Mucosa of rectum (tissue), 2 donors: ENCODE measurements around the gene JPH4.
"Not testable (repeated sequence)": the region's sequence is repeated elsewhere in the genome, so short reads cannot be mapped to it uniquely, and the experiment has no call there.

Source experiments
- H3K27ac ChIP-seq, 2 donors: one replicate each; pipeline ENCODE4 v1.7.0; 2013; ENCODE audit warnings: inconsistent platforms in 2 of 2, low read depth in 2 of 2, low read length in 2 of 2
- H3K27me3 ChIP-seq, 2 donors: one replicate each; pipeline ENCODE4 v1.7.0; 2013; ENCODE audit warnings: low read length in 2 of 2; ENCODE audit not compliant: control insufficient read depth in 2 of 2, insufficient read depth in 2 of 2
- H3K36me3 ChIP-seq, 2 donors: one replicate each; pipeline ENCODE4 v1.7.0; 2013; ENCODE audit warnings: low read length in 2 of 2; ENCODE audit not compliant: control insufficient read depth in 2 of 2, insufficient read depth in 2 of 2
- H3K4me1 ChIP-seq, 2 donors: one replicate each; pipeline ENCODE4 v1.7.0; 2013; ENCODE audit warnings: low read length in 2 of 2, mild to moderate bottlenecking in 1 of 2; ENCODE audit not compliant: control insufficient read depth in 2 of 2, insufficient read depth in 2 of 2
- H3K4me3 ChIP-seq, 2 donors: one replicate each; pipeline ENCODE4 v1.7.0; 2013; ENCODE audit warnings: low read length in 2 of 2
- H3K9ac ChIP-seq, 2 donors: one replicate each; pipeline ENCODE4 v1.7.0; 2013; ENCODE audit warnings: low read length in 2 of 2, low read depth in 1 of 2, mild to moderate bottlenecking in 1 of 2
- H3K9me3 ChIP-seq, 2 donors: one replicate each; pipeline ENCODE4 v1.7.0; 2013; ENCODE audit warnings: low read length in 2 of 2; ENCODE audit not compliant: control insufficient read depth in 2 of 2
- donor health status: healthy.
- donor health status: Normal muscosa, but diverticular disease.

The JPH4 gene

GRCh38 chr14:23538785-23539184 is 39.8 kb downstream of the JPH4 start:
- no peaks in the 10 kb centered on the region for H3K36me3 ChIP-seq
- no peaks in the 10 kb centered on the region for H3K27me3 ChIP-seq
- no peak overlapping the region for H3K27ac ChIP-seq
- no peak overlapping the region for H3K4me3 ChIP-seq
- H3K9me3 ChIP-seq = no peaks in the 10 kb centered on the region
- no peak overlapping the region for H3K9ac ChIP-seq
- no peaks in the 10 kb centered on the region for H3K4me1 ChIP-seq

- Histone ChIP-seq H3K27me3 (no peaks in the 10 kb centered on the region), H3K4me1 (no peaks in the 10 kb centered on the region), H3K36me3 (no peaks in the 10 kb centered on the region), H3K4me3 (no peak overlapping the region), H3K9me3 (no peaks in the 10 kb centered on the region), H3K9ac (no peak overlapping the region), H3K27ac (no peak overlapping the region)
Measured at GRCh38 chr14:23538050-23538718, 40.4 kb downstream of the JPH4 start.

- no peak overlapping the region for H3K9ac ChIP-seq
- H3K27ac ChIP-seq = no peak overlapping the region
- H3K27me3 ChIP-seq = no peaks in the 10 kb centered on the region
Measured at GRCh38 chr14:23537351-23538049, 41.1 kb downstream of the JPH4 start.

GRCh38 chr14:23536906-23537305 is 41.7 kb downstream of the JPH4 start:
- not testable (repeated sequence) for H3K27ac ChIP-seq, H3K9ac ChIP-seq

More at GRCh38 chr14:23537351-23538049, 41.1 kb downstream of the JPH4 start:
- Histone ChIP-seq H3K4me3 (no peak overlapping the region), H3K4me1 (no peaks in the 10 kb centered on the region), H3K9me3 (no peaks in the 10 kb centered on the region), H3K36me3 (no peaks in the 10 kb centered on the region)

GRCh38 chr14:23536494-23536893 is 42.1 kb downstream of the JPH4 start:
- H3K4me3 ChIP-seq = no peak overlapping the region
- H3K9ac ChIP-seq = no peak overlapping the region
- H3K27ac ChIP-seq = no peak overlapping the region
- no peaks in the 10 kb centered on the region for H3K4me1 ChIP-seq
- no peaks in the 10 kb centered on the region for H3K9me3 ChIP-seq
- no peaks in the 10 kb centered on the region for H3K27me3 ChIP-seq
- H3K36me3 ChIP-seq = no peaks in the 10 kb centered on the region

More at GRCh38 chr14:23536906-23537305, 41.7 kb downstream of the JPH4 start:
- not testable (repeated sequence) for H3K27me3 ChIP-seq, H3K9me3 ChIP-seq, H3K36me3 ChIP-seq, H3K4me1 ChIP-seq, H3K4me3 ChIP-seq

- Histone ChIP-seq H3K27ac (no peak overlapping the region), H3K4me3 (no peak overlapping the region), H3K27me3 (no peaks in the 10 kb centered on the region), H3K4me1 (no peaks in the 10 kb centered on the region), H3K9ac (no peak overlapping the region), H3K36me3 (no peaks in the 10 kb centered on the region), H3K9me3 (no peaks in the 10 kb centered on the region)
Measured at GRCh38 chr14:23535943-23536342, 42.6 kb downstream of the JPH4 start.

- Histone ChIP-seq H3K27me3 (no peaks in the 10 kb centered on the region), H3K4me1 (no peaks in the 10 kb centered on the region), H3K36me3 (no peaks in the 10 kb centered on the region), H3K9ac (no peak overlapping the region), H3K4me3 (no peak overlapping the region), H3K9me3 (no peaks in the 10 kb centered on the region), H3K27ac (no peak overlapping the region)
Measured at GRCh38 chr14:23533652-23534435, 44.7 kb downstream of the JPH4 start.

- Histone ChIP-seq H3K27ac (no peak overlapping the region), H3K27me3 (no peaks in the 10 kb centered on the region), H3K36me3 (no peaks in the 10 kb centered on the region), H3K9me3 (no peaks in the 10 kb centered on the region), H3K4me3 (no peak overlapping the region), H3K9ac (no peak overlapping the region), H3K4me1 (no peaks in the 10 kb centered on the region)
Measured at GRCh38 chr14:23532658-23533057, 45.9 kb downstream of the JPH4 start.

- H3K9ac ChIP-seq = no peak overlapping the region
Measured at GRCh38 chr14:23531391-23531790, 47.2 kb downstream of the JPH4 start.

GRCh38 chr14:23530375-23531055 is 48.1 kb downstream of the JPH4 start:
- H3K4me3 ChIP-seq = no peak overlapping the region
- H3K9ac ChIP-seq = no peak overlapping the region
- no peaks in the 10 kb centered on the region for H3K27me3 ChIP-seq
- no peaks in the 10 kb centered on the region for H3K36me3 ChIP-seq
- H3K4me1 ChIP-seq = no peaks in the 10 kb centered on the region
- no peak overlapping the region for H3K27ac ChIP-seq
- H3K9me3 ChIP-seq = no peaks in the 10 kb centered on the region

More at GRCh38 chr14:23531391-23531790, 47.2 kb downstream of the JPH4 start:
- Histone ChIP-seq H3K27me3 (no peaks in the 10 kb centered on the region), H3K36me3 (no peaks in the 10 kb centered on the region), H3K9me3 (no peaks in the 10 kb centered on the region), H3K4me1 (no peaks in the 10 kb centered on the region), H3K27ac (no peak overlapping the region), H3K4me3 (no peak overlapping the region)
